Measurements from ENCODE around the gene GLE1. TPM values are rescaled to one million over a fixed set of nuclear protein-coding genes. Genes with fewer than 3 reads are reported as not detected.

The GLE1 gene, protein sequence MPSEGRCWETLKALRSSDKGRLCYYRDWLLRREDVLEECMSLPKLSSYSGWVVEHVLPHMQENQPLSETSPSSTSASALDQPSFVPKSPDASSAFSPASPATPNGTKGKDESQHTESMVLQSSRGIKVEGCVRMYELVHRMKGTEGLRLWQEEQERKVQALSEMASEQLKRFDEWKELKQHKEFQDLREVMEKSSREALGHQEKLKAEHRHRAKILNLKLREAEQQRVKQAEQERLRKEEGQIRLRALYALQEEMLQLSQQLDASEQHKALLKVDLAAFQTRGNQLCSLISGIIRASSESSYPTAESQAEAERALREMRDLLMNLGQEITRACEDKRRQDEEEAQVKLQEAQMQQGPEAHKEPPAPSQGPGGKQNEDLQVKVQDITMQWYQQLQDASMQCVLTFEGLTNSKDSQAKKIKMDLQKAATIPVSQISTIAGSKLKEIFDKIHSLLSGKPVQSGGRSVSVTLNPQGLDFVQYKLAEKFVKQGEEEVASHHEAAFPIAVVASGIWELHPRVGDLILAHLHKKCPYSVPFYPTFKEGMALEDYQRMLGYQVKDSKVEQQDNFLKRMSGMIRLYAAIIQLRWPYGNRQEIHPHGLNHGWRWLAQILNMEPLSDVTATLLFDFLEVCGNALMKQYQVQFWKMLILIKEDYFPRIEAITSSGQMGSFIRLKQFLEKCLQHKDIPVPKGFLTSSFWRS
- total RNA-seq: 16.2 and 31.5 TPM in 2 replicates

- DNase-seq (ENCODE audit: low read depth, low spot score): peak; percentile 54
These were observed at the start of gene GLE1 for GRCh38 chr9:128504485-128505413. TSS of gene GLE1 (plus strand) at chr9:128504719. CDS start at chr9:128504806, 87 bp downstream.

- no peak for DNase-seq (ENCODE audit: low read depth, low spot score)
These were observed 49.5 kb upstream of the GLE1 start for GRCh38 chr9:128454991-128455390.

- peak; percentile 81 for DNase-seq (ENCODE audit: low read depth, low spot score)
These were observed 48.5 kb upstream of the GLE1 start, which contains the start of gene ODF2 for GRCh38 chr9:128455849-128456612. TSS of gene ODF2 (plus strand) at chr9:128456006. CDS start at chr9:128456092, 86 bp downstream.

DNA sequence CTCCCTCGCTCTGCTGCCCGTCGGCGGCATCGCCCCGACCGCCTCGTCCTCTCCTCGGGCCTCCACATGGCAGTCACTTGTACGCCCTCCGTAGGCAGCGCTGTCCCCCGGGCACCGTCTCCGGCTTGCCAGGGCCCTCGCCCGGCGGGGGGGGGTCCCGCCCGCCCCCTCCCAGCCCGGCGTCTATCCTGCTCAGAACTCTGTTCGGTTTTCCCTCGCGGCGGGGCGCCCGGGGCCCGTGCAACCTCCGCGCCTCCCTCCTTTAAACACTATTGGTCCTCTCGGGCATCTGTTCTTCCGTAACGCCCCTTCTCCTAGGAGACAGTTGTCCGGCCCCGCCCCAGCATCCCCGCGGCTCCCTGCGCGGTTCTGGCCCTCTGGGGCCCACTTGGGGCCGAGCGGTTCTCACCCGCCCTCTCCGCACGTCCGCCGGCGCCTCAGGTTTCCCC is 47.9 kb upstream of the GLE1 start:
- DNase-seq (ENCODE audit: low read depth, low spot score): peak; percentile 19

GRCh38 chr9:128457207-128457606 is 47.3 kb upstream of the GLE1 start:
- no peak for DNase-seq (ENCODE audit: low read depth, low spot score)

DNA sequence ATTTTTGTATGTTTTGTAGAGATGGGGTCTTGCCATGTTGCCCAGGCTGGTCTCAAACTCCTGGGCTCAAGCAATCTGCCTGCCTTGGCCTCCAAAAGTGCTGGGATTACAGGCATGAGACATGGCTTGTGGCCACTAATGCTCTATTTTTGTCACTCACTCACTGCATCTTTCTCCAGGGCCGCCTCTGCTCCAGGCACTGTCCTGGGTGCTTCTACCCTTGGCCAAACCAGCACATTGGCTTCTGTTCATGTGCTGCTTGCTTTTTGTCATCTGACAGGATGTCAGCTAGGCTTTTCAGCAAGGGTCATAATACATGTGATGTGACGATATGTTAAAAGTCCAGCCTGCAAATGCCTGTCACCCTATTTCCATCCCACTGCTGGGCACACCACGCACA is 45.5 kb upstream of the GLE1 start:
- DNase-seq (ENCODE audit: low read depth, low spot score): no peak

- no peak for DNase-seq (ENCODE audit: low read depth, low spot score)
These were observed 35.4 kb upstream of the GLE1 start for GRCh38 chr9:128469070-128469469.

DNA sequence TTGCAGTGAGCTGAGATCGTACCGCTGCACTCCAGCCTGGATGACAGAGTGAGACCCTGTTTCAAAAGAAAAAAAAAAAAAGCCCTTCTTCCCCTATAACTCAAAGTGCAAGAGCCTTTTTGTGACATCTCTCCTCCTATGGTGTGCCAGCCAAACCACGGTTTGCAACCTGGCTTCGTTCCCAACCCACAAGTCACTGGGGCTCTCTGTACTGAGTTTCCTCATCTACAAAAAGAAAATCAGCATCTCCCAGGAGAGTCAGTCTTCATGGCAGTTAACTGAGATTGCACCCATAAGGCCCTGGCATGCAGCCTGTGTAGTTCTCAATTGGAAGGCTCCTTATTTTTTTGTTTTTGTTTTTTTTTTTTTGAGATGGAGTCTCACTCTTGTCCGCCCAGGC is 34.0 kb upstream of the GLE1 start:
- no peak for DNase-seq (ENCODE audit: low read depth, low spot score)

DNA sequence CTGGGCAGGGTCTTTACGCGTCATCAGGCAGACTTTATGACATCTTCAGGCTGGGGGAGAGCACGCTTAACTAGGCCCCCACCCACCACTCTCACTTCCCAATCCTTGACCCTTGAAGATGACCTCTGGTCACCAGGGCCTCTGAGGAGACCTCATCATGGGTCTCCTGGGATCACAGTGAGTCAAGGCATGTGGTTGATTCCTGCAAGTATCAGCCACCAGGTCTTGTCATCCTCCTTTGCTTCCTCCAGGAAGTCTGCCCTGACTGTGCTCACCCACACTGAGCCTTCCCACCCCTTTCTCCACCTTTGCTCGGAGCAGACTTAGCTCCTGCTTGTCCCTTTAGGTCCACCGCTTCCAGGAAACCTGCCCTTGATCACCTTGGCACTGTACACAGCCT is 31.4 kb upstream of the GLE1 start:
- DNase-seq (ENCODE audit: low read depth, low spot score): no peak

GRCh38 chr9:128475867-128476266 is 28.7 kb upstream of the GLE1 start:
- DNase-seq (ENCODE audit: low read depth, low spot score): no peak

DNA sequence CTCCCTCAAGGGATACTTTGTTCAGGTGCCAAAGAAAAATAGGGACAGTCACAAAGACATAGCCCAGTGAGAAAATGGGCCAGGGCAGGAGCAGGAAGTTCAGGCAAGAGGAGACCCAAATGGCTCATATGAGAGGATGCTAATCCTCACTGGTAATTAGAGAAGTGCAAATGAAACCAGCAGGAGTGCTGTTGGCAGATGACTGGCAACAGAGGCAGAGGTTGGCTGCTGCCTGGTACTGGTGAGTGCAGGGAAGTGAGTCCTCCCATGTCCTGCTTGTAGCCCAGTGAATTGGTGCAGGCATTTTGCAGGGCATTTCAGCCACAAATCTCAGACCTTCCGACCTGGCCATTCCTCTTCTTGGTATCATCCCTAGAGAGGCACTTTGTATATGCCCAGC is 25.3 kb upstream of the GLE1 start:
- DNase-seq (ENCODE audit: low read depth, low spot score): no peak

DNA sequence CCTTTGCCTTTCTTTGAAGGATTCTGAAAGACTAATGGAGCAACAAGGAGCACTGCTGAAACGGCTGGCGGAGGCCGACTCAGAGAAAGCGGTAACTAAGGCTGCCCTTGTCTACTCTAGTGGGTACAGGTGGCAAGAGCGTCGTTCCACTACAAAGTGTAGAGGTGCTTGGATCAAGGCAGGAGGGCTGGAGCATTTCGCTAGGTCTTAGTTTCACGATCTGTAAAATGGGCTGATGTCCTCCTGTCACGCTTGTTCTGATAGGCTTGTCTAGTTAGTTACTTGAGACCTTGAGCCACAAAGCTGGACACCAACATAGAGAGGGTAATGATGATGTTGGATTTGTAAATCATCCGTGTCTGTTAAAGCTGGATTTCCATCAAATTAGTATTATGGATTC is 23.0 kb upstream of the GLE1 start:
- no peak for DNase-seq (ENCODE audit: low read depth, low spot score)

DNA sequence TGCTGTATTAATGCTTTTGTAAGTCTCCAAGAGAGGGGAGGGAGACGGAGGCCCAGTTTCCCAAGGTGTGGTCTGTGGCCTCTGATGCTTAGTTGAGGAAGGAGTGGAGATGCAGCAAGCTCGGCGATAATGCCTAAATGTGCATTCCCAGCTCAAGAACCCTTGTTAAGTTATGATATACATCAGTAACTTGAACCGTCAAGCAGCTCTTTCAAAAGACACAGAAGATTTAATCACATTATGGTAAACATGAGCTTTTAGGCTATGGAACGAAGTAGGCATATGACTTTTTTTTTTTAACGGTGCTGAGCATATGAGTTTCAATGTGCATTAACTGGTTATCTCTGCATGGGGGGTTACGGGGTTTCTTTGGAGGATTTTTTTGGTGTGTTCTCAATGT is 22.3 kb upstream of the GLE1 start:
- no peak for DNase-seq (ENCODE audit: low read depth, low spot score)

GRCh38 chr9:128484686-128485413 is 19.7 kb upstream of the GLE1 start:
- no peak for DNase-seq (ENCODE audit: low read depth, low spot score)

- no peak for DNase-seq (ENCODE audit: low read depth, low spot score)
These were observed 19.1 kb upstream of the GLE1 start for GRCh38 chr9:128485414-128485855.

- no peak for DNase-seq (ENCODE audit: low read depth, low spot score)
These were observed 18.3 kb upstream of the GLE1 start for GRCh38 chr9:128486201-128486600.

GRCh38 chr9:128493424-128493823 is 11.1 kb upstream of the GLE1 start:
- no peak for DNase-seq (ENCODE audit: low read depth, low spot score)

DNA sequence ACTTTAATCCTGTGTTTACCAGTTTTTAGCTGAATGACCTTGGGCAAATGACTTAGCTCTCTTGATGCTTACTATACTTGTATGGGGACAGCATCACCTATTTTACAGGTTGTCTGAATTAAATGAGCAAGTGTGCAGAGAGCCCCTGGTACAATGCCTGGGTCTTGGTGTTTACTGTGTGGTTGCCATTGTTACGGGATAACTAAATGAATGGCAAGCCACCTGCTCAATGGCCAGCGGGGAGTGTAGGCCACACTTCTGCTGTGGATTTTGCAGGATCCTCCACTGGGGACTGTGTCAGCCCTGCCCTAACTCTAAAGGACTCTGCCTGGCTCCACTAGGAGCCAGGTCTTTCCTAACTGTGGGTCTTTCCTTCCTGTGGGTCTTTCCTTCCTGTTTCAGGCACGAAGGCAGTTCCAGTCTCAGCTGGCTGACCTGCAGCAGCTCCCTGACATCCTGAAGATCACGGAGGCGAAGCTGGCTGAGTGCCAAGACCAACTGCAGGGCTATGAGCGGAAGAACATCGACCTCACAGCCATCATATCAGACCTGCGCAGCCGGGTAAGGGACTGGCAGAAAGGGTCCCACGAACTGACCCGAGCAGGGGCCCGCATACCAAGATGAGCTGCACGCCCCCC is 10.3 kb upstream of the GLE1 start:
- peak; percentile 76 for DNase-seq (ENCODE audit: low read depth, low spot score)

DNA sequence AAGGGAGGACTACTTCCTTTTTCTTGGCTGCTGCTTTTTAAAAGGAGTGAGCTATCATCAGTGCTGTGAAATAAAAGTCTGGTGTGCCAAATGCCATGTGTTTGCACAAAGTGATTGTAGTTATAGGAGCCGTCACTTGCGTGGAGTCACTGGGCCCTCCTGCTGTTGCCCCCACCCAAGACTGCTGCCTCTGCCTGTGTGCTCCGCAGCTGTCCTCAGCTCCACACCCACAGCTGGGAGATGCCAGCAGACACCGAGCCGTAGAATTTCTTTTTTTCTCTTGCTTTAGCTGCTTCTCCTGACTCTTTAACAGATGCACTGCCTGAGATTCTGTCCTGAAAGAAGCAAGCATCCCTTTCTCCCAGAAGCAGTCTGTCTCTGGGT is 9.8 kb upstream of the GLE1 start:
- no peak for DNase-seq (ENCODE audit: low read depth, low spot score)

GRCh38 chr9:128495296-128495695 is 9.2 kb upstream of the GLE1 start:
- no peak for DNase-seq (ENCODE audit: low read depth, low spot score)
